Body of pancreas (tissue), 4 donors: ENCODE data around the gene LPCAT1. TPM values are rescaled to one million over a fixed set of nuclear protein-coding genes. Genes with fewer than 3 reads are reported as not detected.

Experiments used
- ATAC-seq: fragments of 150-250 bp; one replicate; pipeline ENCODE4 v1.9.1; 2016
- DNase-seq, 4 donors: peaks; one replicate each; pipeline ENCODE4 v3.0.0-alpha.2; 2019
- H3K27ac ChIP-seq, 4 donors: fragments of 200-600 bp; sonication (generic); 1 replicate in 3 of 4; 2 replicates in 1 of 4; pipeline versions ENCODE4 v1.5.1 to v1.6.1; 2016 to 2019; ENCODE audit warnings: mild to moderate bottlenecking in 1 of 4, mixed read lengths in 1 of 4, moderate library complexity in 1 of 4
- H3K27me3 ChIP-seq, 2 donors: fragments of 200-600 bp; sonication (generic); one replicate each; pipeline ENCODE4 v1.6.0; 2016; ENCODE audit warnings: mild to moderate bottlenecking in 1 of 2
- H3K36me3 ChIP-seq, 2 donors: fragments of 200-600 bp; sonication (generic); replicated peaks in 1 of 2; 2 replicates each; pipeline ENCODE4 v1.5.1; 2016; ENCODE audit warnings: low read depth in 2 of 2; ENCODE audit not compliant: insufficient read depth in 1 of 2
- H3K4me1 ChIP-seq: fragments of 200-600 bp; sonication (generic); one replicate; pipeline ENCODE4 v1.6.0; 2016
- H3K4me3 ChIP-seq, 2 donors: fragments of 200-600 bp; sonication (generic); 1 replicate in 1 of 2; 2 replicates in 1 of 2; pipeline ENCODE4 v1.5.1; 2016 to 2019
- H3K9me3 ChIP-seq, 3 donors: fragments of 200-600 bp; sonication (generic); 1 replicate in 2 of 3; 2 replicates in 1 of 3; pipeline ENCODE4 v1.5.1; 2016
- CTCF ChIP-seq, 7 experiments: fragments of 450-650 bp in 4 of 7; fragments of 200-600 bp in 3 of 7; sonication (generic) in 3 of 7; IDR thresholded peaks; one replicate each; pipeline ENCODE4 v1.5.1; 2016 to 2019; ENCODE audit warnings: antibody characterized with exemption in 7 of 7
- POLR2A ChIP-seq, 3 donors: fragments of 450-650 bp; IDR thresholded peaks; one replicate each; pipeline ENCODE4 v1.6.1; 2016; ENCODE audit warnings: antibody characterized with exemption in 3 of 3, mild to moderate bottlenecking in 2 of 3
- WGBS, 2 donors: methylation state at CpG; one replicate each; pipeline ENCODE4 v1.1.5; 2017; 5-methylcytosine and 5-hydroxymethylcytosine counted together
- intact Hi-C: fragments of 100-400 bp; cut with DNase I; formaldehyde crosslinking; loops from one replicate; pipeline ENCODE4 v1.15.1; 2023
- total RNA-seq, 2 donors: library from RNA; depleted of rRNA; stranded (reverse); fragments of >200 nt; gene quantifications; one replicate each; pipeline ENCODE4 v1.1.0, GENCODE V29; 2016

The LPCAT1 gene
- total RNA-seq, 2 donors from 2014 or later: 17.1 to 21.5 TPM

- H3K36me3 ChIP-seq: no peaks in the 10 kb centered on the region
- DNase-seq: peak in 1 of 4 donors; percentile 3
- 50 to 65% methylated on average over 12 to 13 of the region's 13 CpGs for WGBS, 2 donors
- H3K27me3 ChIP-seq: no peaks in the 10 kb centered on the region
- intact Hi-C loops: no loop called here
- ATAC-seq: no peak
- H3K27ac ChIP-seq: no peak overlapping the region
- TF ChIP-seq POLR2A (IDR thresholded peaks at IDR 0.05) (no peak), CTCF (IDR thresholded peaks at IDR 0.05) (no peak)
- H3K4me1 ChIP-seq: no peaks in the 10 kb centered on the region
- no peaks in the 10 kb centered on the region for H3K9me3 ChIP-seq
- H3K4me3 ChIP-seq: no peak overlapping the region
Observed at GRCh38 chr5:1415059-1415425, 108.7 kb downstream of the LPCAT1 start.

- intact Hi-C loops: no loop called here
- Histone ChIP-seq H3K27me3 (no peaks in the 10 kb centered on the region), H3K4me3 (no peak overlapping the region), H3K36me3 (no peaks in the 10 kb centered on the region), H3K9me3 (no peaks in the 10 kb centered on the region), H3K4me1 (no peaks in the 10 kb centered on the region), H3K27ac (no peak overlapping the region)
- TF ChIP-seq POLR2A (IDR thresholded peaks at IDR 0.05) (no peak), CTCF (IDR thresholded peaks at IDR 0.05) (no peak)
- 39 to 70% methylated on average over 16 to 27 of the region's 27 CpGs for whole genome bisulfite sequencing, 2 donors
- ATAC-seq: no peak
- DNase-seq: peak in 1 of 4 donors; percentile 13
Observed at GRCh38 chr5:1414311-1415058, 109.3 kb downstream of the LPCAT1 start.

- 56 to 71% methylated on average over 9 to 22 of the region's 23 CpGs for WGBS, 2 donors
- H3K9me3 ChIP-seq: no peaks in the 10 kb centered on the region
- H3K27ac ChIP-seq: no peak overlapping the region
- no peak for ATAC-seq
- H3K27me3 ChIP-seq: no peaks in the 10 kb centered on the region
- H3K36me3 ChIP-seq: no peaks in the 10 kb centered on the region
- intact Hi-C loops: no loop called here
- DNase-seq: peak in 1 of 4 donors; percentile 7
- no peaks in the 10 kb centered on the region for H3K4me1 ChIP-seq
- H3K4me3 ChIP-seq: no peak overlapping the region
- TF ChIP-seq CTCF (IDR thresholded peaks at IDR 0.05): no peak
- TF ChIP-seq POLR2A (IDR thresholded peaks at IDR 0.05): no peak
Observed at GRCh38 chr5:1413611-1414241, 110.0 kb downstream of the LPCAT1 start.

- DNase-seq (peak in 1 of 4 donors; percentile 6), ATAC-seq (no peak)
- no peaks in the 10 kb centered on the region for H3K36me3 ChIP-seq
- intact Hi-C loops: no loop called here
- 49 to 53% methylated on average over 12 to 13 of the region's 13 CpGs for WGBS, 2 donors
- no peak overlapping the region for H3K4me3 ChIP-seq
- TF ChIP-seq POLR2A (IDR thresholded peaks at IDR 0.05) (no peak), CTCF (IDR thresholded peaks at IDR 0.05) (no peak)
- H3K4me1 ChIP-seq: no peaks in the 10 kb centered on the region
- H3K27ac ChIP-seq: no peak overlapping the region
- H3K27me3 ChIP-seq: no peaks in the 10 kb centered on the region
- no peaks in the 10 kb centered on the region for H3K9me3 ChIP-seq
Observed at GRCh38 chr5:1413211-1413610, 110.5 kb downstream of the LPCAT1 start.
